Anterior cingulate cortex (tissue), 58 donors: ENCODE measurements around the gene APBA1.

Experiments used
- DNase-seq, 58 donors: peaks; one replicate each; lab custom pipeline; 2025; lab: John Stamatoyannopoulos, UW

Gene APBA1

DNA sequence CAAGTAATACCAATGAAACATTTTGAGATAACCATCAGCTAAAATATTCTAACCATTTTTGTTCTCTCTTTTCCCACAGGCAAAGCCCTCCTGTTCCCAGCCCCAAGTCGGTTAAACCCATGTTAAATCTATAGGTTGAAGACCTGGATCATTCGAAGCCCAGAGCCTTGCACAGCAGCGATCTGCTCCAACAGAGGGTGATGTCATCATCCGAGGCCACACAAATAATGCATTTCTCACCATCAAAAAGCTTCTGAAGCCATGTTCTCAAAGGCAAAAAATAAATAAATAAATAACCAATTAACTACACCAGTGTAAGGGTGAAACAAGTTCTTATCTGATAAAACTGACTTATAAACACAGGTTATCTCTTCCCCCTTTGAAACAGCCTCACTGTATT lies 178.0 kb downstream of the APBA1 start:
- no peak for DNase-seq

DNA sequence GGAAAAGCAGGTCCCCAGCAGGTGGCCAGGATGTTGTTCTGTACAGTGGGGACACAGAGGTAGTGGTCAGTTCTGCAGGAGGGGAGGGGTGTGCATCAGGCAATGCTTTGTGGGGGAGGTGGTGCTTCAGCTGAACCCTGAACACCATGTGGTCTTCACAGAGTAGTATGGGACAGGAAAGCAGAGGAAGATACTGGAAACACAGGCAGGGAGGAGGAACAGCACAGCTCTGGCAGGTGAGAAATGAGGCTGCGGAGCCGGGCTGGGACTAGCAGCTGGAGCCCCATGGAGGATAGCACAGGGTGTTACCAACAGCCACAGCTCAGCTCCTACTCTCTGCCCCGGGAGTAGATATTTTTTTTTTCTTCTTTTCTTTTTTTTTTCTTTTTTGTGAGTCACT lies 185.7 kb downstream of the APBA1 start:
- no peak for DNase-seq

DNA sequence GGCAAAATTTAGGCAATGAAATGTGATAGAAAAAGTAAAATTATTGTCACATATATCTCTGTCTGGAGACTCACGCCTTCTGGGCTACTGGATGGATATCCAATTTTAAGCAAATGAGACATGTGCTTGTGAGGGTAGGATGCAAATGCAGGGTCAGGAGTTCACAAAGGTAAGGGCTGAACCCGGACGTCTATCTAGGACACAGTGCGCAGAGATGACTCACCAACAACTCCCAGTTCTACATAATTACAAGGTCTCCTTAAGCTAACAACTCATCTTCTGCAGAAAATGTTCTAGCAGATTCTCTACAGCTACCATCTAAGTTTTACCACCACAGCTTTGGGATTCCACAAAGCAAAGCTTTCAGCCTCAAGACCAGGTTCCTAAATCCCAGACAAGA lies 186.7 kb downstream of the APBA1 start:
- DNase-seq = no peak

DNA sequence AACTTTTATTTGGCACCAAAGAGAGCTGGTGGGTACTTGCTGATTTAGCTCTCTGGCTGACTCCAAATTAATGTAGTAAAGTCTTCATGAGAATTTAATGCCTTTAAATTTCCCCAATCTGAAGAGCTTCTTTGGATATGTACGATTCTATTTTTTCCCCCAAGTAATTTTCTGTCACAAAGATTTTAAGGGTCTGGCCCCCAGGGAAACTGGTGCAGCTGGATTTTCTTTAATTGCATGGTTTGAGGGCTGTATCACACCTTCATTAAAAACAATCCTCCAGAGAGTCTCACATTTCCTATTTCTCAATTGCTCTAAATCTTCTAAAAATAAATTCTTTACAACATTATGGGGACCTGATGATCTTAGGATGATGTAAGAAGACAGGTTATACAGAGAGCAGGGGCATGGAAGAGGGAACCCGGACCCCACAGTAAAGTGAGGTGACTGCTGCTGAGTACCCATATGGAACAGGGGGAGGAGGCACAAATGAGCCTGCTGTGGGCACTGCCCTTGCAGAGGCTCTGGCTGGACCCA lies 188.2 kb downstream of the APBA1 start:
- no peak for DNase-seq

DNA sequence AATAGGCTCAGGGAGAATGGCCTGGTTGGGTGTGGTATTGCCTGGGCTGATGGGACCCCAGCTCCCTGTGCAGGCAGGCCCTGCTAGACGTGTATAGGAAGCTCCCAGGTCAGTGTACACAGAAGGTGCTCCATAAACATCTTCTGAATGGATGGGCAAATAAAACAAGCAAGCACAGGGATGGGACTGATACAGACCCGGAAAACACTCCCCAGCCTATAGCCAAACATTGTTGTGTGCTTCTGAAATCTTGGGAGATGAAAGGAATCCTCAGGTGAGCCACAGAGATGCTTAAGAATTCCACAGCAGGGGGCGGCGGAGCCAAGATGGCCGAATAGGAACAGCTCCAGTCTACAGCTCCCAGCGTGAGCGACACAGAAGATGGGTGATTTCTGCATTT lies 195.4 kb downstream of the APBA1 start:
- no peak for DNase-seq

DNA sequence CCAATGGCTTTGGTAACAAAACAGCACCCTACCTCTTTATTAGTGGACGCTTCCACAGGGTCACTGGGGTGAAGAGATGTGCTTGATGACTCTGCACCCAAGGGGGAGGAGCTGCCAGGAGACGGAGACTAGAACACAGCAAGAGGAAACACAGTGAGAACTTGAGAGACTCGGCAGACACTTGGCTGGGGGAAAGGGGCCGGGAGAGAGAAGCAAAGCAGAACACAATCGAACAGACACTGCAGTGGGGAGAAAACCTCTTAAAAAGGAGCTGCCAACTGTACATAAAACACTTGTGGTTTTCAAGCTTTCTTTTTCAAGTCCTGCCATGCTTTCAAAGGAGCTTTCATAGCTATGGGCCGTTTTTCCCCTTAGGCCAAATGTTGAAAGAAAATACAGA lies 196.2 kb downstream of the APBA1 start:
- no peak for DNase-seq

DNA sequence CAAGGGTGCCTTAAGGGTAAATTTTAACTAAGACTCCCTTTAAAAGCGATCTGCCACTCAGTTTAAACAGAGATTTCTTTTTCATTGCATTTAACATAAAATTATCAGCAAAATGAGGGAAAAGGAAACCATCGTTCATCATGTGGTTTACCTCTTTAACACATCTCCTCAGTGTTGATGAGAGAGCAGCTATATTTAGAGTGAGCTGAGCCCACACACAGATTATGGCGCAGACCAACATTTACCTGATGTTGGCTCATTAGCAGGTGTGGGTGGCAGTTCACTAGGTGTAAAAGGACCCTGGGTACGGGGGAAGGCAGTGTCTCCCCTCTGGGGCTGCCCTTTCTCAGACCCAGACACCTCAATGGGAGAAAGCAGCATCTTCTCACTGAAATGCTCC lies 197.3 kb downstream of the APBA1 start:
- no peak for DNase-seq

DNA sequence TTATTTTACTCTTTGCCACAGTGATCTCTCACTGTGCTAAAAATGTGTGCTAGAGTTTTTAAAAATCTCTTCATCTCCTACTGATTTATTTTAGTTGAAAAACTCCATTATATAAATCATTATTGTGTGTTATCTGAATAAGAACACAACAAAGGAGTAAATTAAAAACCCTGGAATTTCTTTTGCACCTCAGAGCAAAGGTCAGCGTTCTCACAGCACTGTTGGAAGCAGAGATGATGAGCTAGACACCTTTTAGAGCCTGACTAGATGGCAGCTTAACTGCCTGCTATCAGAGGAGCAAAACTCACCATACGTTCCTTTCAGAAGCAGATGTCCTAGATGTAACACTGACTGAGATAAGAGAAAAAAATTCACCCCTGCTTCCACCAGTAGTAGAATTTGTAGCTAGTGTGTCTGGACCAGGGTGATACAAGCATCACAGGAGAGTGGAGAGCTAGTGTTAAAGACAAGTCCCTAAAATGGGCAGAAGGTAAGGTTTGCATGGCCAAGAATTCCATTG lies 200.0 kb downstream of the APBA1 start:
- no peak for DNase-seq

DNA sequence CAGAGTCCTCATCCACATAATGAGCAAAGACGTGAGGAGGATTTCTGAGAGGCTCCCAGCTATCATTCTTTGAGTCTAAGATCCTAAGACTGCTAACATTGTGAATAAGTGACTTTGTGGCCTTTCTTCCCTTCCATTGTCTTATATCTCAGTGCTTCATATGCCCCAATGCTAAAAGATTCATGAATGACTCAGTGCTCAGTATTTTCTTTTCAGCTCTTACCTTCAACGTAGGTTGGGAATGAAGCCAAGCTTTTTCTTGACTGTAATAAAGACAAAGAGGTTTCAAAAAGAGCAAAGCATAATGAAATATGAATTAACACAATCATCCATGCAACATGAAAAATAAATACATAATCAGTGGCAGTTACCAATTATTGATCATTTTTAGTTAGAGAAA lies 200.7 kb downstream of the APBA1 start:
- no peak for DNase-seq

DNA sequence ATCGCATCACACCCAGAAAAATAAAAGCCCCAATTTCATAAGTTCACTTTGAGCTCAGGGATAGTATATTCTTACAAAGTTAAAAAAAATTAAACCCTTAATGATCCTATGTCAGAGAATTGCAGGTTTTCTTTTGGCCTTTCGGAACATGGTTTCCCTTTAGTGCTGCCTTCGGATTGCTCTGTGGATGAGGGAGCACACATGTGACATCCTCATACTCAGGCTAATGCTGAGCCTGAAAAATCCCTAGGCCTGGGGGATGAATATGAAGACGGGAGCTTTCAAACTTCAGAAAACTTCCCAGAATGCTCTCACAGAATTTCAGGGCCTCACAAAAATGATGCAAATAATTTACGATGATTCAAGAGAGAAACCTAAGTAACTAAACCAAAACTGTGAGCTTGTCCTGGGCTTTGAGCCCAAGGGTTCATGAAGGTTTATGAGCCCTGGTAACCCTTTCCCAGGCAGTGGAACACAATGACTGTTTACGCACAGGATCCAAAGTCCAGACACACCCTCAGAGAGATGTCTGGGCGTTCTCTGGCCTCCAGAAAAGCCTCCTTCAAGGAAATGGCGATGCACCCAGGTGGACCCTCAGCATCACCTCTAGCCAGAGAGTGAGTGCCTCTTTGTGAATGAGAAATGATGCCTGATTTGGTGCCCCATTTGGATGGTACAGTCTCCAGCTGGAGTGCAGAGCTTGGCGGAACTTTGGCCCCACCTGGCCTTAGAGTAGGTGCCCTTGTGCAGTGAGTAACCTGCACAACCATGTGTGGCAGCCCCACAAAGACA lies 201.8 kb downstream of the APBA1 start:
- DNase-seq = no peak

DNA sequence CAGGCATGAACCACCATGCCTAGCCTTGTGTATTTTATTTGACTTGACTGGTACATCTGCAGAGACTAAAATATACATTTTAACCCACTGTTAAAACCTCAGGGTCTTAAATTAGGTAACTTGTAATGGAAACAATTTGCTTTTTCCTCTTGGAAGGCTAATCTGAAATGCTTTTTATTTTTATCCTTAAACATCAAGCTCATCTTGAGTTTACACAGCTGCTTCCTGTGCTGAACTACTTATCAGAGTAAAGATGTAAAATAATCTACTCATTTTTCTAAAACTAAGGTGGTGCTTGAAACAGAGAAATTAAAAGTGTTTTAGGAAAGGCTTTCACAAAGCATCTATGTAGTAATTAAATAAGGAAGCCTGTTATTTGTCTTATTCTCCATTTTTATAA lies 203.0 kb downstream of the APBA1 start:
- no peak for DNase-seq

DNA sequence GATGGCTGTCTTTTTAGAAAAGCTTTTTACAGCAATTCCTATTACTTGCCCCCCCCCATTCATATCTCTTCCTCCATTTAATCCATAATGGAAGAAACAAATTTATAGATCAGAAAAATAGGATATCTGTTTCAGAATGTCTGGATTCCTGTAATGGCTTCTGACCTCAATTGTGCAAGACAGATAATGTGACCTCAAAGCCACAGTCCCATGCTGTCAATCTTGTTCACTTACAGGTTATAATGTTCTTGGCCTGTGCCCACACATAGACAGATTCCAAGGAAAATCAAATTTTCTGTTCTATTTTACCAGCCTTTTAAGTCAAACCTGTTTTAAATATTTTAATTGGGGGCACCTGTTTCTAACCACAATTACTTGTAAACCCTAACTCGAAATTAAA lies 203.8 kb downstream of the APBA1 start:
- no peak for DNase-seq

DNA sequence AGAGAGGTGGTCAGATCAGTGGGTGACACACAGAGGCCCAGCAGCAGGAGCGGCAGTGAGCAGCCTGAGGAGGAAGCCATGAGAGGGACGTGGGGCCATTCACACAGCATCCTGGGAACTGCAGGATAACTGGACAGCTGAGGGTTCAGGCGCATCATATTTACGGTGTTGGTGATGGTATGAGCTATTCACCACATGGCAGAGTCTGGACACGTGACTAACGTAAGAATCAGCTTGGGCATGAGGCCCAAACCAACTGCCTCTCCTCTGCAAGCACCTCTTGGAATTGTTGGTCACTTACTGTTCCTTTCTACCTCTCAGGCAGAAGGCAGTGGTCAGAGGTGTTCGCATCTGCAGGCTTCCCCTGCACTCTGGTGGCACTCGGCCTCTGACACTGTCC lies 206.0 kb downstream of the APBA1 start:
- DNase-seq = no peak

DNA sequence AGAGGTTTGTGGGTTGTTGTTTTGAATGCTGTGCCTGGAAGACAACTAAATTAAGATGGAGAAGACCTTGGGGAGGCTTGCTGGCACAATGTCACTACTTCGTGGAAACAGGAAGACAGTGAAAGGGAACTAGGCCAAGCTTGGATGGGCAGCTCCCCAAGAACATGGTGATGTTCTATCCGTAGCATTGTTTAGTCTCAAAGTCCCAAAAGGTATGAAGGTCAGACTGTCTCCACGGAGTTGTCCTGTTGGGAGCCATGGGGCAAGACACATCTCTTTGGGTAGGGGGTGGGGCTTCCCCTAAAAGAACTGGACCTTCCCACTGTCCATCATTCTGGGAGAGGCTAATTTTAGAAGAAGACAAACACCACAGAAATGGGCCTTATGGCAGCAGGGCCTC lies 206.7 kb downstream of the APBA1 start:
- DNase-seq = no peak

DNA sequence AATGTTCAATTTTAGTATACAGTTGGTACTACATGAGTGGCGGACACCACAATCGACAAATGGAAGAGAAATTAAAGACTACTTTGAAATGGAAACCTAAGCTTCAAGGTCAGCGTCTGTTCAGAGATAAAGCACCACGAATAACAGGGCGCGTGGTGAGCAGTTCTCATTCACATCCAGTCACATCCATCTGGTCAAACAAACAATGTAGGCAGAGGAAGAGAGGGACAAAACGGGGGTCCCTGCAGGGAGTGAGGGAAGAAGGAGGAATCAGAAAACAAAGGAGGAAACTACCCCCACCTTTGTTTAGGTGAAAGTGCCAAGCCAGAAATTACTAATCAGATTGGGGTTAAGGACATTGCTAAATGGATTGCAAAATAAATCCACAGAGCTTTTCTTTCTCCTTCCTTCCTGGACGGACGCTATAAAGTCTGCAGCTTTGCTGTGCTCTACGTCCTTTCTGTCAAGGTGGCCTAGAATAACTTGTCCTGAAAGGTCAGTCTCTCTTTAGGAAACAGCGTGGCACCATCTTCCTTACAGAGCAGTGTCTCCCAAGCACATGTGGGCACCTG lies 208.6 kb downstream of the APBA1 start:
- DNase-seq = no peak

DNA sequence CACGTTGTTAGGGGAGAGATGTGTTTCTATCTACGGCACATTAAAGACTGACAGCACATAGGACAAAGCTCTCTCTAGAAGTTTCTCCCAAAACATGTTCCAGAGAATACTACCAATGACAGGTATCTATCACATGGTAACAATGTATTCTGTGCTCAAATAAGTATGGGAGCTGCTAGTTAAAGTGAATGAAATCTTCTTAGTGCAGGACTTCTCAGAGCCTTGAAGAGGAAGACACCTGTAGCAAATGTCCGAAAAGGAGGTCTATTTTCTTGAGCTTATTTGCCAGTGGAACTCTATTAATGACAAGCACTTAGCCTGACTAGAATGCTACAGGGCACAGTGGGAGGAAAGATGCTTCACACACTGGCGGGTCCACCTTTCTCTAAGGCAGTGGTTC lies 209.8 kb downstream of the APBA1 start:
- no peak for DNase-seq

DNA sequence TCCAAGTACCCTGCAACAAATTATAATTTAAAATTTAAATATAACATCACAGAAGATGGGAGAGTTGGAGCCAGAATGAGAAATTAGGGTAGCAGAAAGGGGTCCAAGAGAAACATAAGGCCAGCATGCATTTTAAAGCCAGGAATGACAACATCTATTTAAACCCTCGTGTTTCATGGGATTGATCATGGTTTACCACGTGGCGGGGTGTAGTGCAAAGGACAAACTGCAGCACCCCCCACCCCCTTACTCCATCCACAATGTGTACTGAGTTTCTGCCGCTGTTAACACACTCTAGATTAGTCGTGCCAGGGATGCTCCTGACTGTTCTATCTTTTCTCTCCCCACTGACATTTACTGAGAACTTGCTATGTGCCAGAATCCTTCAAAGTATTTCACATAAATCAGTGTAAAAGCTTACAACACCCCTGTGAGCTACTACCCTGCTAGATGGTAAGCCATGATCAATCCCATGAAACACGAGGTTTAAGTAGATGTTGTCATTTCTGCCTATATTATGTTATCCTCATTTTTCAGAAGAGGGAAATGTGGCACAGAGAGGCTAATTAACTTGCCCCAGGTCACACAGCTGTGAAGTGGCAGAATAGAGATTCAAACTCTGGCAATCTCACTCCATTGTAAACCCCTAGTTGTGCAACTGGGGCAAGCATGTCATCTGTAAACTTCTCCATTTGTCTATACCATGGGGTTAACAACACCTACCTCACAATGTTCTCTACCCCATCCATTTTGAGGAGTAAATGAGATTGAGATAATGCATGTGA lies 210.9 kb downstream of the APBA1 start:
- DNase-seq = no peak

DNA sequence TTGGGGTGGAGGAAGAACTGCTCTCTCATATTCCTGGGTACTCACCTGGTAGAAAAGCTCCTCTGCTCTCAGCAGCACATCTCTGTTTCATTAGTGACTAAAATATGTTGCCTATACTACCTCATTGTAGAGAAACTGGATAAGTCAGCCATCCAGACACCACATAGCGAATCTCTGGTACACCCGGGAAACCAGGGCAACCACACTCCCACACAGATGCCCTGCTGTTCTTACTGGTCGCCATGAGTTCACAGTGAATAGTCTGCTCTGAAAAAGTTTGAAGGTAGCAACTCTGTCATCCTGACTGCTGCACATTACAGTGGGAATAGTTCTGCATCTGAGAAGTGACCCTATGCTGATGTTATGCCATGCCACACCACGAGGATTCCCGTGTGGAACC lies 212.2 kb downstream of the APBA1 start:
- DNase-seq = no peak

DNA sequence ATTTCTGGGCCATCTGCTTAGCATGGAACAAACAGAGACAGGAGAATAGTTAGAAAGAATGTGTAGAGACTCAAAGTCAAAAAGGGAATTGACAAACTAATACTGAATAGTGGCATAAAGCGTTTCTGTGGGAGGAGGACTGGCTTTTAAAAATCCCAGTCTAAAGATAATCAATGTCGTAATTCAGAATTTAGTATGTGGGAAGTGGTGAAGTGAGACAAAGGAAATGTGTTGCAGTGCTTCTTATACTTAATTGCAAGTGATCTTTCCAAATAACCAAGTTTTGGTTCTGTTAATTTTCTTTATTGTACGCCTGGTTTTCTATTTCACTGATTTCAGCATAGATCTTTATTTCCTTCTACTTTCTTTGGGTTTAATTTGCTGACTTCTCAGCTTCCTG lies 214.0 kb downstream of the APBA1 start:
- no peak for DNase-seq

DNA sequence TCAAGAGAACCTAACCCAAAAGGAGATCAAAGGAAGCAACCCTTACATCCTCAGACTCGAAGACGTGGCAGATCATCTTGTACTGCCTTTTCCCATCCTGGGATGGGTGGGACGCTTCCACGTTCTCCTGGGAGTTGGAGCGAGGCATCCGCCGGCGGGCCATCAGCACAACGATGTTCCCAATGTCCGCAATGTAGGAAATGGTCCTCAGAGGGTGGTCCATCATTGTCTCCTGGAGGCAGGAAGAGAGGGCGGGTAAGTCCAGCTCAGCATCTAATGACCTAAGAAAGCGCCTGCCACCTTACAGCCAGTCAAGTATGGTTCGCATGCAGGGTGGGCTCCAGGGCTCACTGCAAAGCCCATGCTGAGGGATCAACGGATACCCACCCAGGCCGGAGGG lies 216.0 kb downstream of the APBA1 start:
- DNase-seq = no peak

DNA sequence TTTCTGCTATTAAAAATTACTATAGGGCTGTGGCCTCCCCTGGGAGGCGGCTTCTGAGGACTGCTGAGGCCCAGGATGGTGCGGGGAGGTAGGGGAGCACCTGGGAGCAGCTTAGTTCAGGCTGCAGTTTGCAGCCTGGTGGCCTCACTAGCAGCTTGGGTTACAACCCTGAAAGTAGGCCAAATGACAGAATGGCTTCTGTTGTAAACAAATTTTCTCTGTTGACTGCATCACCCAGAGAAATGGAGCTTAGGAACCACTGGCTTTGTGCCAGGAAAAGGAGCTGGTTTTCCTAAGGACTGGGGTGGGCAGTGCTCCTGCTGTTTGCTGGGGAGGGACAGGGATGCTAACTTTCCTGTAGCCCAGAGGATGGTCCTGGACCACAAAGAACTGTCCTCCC lies 216.9 kb downstream of the APBA1 start:
- no peak for DNase-seq
